GM21447 (cell line): ENCODE measurements around the gene NAV2.

Experiments used
- ATAC-seq: cut with Tn5 transposase; IDR thresholded peaks from one replicate; pipeline ENCODE4 v1.9.1; 2021; ENCODE audit not compliant: unreplicated experiment

Gene NAV2

GRCh38 chr11:19963697-19964387, 251.2 kb downstream of the NAV2 start:
- ATAC-seq, result no peak

- no peak for ATAC-seq
Observed at GRCh38 chr11:19966441-19966840, 253.8 kb downstream of the NAV2 start.

- no peak for ATAC-seq
Observed at GRCh38 chr11:19966927-19967326, 254.3 kb downstream of the NAV2 start.

DNA sequence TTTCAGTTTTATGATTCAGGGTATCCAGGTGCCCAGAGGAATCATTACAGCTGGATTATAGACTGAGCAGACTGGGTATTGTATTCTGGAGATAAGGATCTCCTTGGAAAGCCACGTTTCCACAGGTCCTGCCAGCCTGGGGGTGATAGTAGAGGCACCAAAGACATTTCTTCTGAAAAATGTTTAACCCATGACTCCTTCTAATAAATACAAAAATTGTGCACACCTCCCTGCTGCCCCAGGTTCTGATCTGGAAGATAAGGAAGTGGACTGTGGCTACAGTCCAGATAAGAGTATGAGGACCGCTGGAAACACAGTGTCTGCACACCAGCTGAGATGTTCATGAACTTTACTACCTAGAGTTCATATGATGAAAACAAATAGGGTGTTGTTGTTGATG, 255.2 kb downstream of the NAV2 start:
- ATAC-seq, result no peak

GRCh38 chr11:19968860-19969259, 256.2 kb downstream of the NAV2 start:
- no peak for ATAC-seq

GRCh38 chr11:19970944-19971343, 258.3 kb downstream of the NAV2 start:
- ATAC-seq, result no peak

DNA sequence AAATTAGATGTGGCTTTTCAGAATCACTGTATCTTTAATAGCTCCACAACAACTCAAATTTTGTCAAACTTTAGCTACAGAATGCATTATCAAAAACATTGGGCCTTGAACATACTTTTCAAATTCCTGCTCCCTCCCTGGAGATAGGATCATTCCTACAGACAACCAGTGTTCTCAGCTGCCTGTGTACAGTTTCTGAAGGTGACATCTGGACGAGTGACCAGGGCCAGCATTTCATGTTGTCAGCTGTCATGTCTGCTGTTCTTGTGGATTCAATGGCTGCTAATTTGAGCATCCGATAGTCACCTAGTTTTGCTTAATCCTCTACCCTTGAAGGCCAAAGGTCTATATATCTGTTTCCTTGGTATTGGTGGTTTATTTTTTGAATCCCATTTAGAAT, 259.5 kb downstream of the NAV2 start:
- no peak for ATAC-seq

GRCh38 chr11:19972651-19973050, 260.0 kb downstream of the NAV2 start:
- no peak for ATAC-seq

DNA sequence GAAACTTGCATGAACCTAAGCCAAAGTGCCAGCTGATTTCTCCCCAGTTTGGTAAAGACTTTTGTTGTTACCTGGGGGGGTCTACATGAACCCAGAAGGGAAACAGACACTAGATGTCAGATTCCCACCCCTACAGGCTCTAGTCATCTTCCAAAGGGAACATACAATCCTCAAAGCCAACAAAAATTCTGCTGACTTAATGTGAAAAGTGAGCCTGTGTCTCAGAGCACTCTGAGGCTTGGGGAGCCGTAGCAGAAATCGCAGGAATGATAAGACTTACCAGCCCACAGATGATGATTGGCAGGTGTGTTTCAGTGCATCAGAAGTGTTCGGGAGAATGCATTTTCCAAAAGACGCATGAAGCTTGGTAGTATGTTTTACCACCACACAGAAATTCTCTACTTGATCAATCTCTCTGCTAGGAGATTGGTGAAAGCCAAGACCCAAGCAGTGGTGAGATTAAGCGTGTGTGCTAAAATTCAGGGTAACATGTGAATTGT, 260.5 kb downstream of the NAV2 start:
- ATAC-seq, result no peak

- no peak for ATAC-seq
Observed at GRCh38 chr11:19974886-19975285, 262.2 kb downstream of the NAV2 start.

DNA sequence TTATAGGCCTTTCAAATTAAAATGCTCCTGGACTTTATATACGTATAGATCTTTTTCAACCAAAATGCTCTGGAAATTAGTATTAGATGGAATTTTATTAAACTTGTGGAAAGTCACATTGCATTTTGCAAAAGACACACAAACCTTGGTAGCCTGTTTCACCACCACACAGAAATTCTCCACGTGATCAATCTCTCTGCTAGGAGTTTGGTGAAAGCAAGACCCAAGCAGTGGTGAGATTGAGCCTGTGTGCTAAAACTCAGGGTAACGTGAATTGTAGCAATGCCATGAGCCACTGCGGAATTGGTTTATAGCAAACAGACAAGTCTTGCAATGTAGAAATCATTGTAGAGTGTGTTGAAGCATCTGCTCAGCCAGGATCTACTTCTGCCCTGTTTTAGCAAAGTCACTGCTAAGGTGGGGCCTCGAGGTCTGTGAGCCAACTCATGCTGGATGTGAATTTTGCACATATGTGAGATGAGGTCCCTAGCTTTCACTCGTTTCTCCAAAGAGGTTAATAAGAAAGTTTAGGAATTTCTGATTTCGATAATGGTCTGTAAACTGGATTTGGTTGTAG, 262.9 kb downstream of the NAV2 start:
- no peak for ATAC-seq

- no peak for ATAC-seq
Observed at GRCh38 chr11:19976281-19976941, 263.8 kb downstream of the NAV2 start.

GRCh38 chr11:19977941-19978340, 265.3 kb downstream of the NAV2 start:
- no peak for ATAC-seq

- peak; percentile 75 for ATAC-seq
Observed at GRCh38 chr11:19978668-19979518, 266.3 kb downstream of the NAV2 start.

GRCh38 chr11:19979519-19979845, 266.8 kb downstream of the NAV2 start:
- ATAC-seq, result peak; percentile 74

GRCh38 chr11:19980388-19980787, 267.8 kb downstream of the NAV2 start:
- no peak for ATAC-seq

DNA sequence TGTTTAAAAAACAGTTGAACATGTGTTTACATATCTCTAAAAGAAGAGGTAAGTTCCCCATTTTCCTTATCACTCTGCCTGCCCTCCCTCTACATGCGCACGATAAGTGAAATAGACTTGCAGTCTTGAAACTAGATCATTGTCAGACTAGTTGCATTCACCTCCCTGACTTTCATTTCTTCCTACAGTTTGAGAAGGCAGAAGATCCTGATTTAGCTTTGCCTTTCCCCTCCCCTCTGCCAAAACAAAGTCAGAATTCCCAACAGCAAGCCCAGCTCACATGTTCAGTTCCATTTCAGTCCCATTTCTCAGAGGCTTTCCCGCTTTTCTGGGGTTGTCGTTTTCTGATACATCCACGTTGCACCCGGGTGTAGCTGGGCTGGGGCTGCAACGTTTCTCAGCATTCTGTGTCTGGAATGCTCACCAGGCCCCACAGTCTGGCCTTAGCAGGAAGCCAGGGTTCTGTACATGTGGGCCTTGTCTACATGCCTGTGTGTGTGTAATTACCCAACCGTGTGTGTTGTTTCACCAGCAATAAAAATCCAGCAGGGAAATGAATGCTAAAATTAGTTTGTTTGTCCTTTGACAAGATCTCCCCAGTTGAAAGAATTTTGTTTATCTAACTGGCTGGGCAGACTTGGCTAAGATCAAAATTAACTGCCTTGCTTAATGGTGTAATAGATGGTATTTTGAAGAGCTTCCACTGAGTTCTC, 268.5 kb downstream of the NAV2 start:
- no peak for ATAC-seq

DNA sequence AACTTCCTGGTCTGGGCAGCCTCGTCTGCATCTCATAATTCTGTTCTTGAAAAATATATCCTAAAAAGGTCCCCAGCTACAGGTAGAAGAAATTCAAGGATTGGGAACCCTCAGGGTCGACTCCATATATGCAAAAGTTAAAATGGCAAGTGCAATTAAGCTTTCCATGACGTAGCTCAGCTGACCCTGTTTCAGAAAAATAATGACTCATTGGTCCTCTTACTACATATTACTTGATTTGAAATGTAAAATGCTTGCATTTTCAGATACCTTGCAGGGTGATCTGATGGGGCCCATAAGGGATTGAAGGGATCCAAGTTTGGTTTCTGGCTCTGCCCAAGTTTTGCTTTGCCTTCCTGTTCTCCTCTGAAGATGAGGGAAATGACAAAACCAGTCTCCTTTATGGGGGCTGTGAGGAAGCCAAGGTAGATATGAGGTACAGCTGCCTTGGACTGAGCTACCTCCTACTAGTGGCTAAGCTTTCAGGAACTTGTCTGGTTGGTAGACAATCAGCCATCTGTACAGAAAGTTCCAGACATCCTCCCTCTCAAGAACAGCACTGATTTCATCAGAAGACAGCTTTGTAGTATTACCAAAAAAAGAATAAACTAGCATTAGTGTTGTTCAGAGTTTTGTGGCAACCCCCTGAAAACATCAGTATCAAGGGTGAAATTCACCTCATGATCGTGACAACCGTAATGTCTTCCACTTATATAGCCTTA, 270.3 kb downstream of the NAV2 start:
- ATAC-seq, result no peak

DNA sequence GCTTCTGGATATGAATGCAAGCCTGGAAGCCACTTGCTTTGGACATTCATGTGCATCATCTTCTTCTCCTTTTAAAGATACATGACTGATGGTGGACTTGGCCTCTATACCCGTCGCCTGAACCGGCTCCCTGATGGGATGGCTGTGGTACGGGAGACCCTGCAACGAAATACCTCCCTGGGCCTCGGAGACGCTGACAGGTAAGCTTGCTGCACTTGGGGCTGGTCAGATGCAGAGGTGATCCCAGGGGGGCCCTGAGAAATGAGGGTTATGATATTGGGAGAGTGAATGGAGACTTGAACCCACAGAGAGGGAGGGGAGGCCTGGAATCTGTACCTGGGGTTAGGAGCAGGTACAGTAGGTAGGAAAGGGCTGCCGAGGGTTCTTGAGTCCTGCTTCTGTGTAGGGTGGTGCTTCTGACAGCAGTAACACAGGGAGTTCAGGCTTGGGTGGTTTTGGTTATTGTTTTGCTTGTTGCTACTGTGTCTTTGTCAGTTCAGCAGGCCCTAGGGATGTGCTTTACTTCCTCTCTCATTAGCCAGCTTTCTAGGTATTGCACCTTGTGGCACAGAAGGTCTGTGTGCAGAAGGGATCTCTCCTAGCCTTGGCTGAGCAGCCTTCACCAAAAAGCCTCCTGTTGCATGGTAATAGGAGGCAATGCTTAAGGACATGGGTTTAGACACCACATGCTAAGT, 271.6 kb downstream of the NAV2 start:
- no peak for ATAC-seq

DNA sequence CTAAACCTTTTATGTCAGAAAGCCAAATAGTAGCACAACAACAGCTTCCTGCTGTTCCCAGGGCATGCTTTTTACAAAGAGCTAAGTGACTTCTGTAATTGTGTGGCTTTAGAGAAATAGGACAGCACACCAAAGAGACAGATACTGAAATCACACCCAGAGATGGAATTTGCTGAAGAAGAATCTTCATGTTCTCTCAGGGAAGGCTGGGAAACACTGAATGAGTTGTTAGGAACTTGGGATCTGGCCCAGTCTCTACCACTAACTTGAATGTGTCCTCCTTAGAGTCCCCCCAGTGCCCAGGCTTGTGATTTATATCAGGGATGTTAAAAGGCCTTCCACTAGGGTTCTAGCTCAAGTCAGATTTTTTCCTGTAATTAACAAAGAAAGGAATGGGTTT, 272.5 kb downstream of the NAV2 start:
- ATAC-seq, result no peak
